MM.1S (cell line): ENCODE data around the gene MYOF.

ENCODE experiments used
- DNase-seq: peaks from one replicate; pipeline ENCODE4 v3.0.0-alpha.2; 2015
- H2AFZ ChIP-seq: fragments of 300-600 bp; sonication (generic); 2 replicates; pipeline ENCODE4 v1.6.0; 2016; ENCODE audit warnings: antibody characterized with exemption, low read length
- H3F3A ChIP-seq: fragments of 300-600 bp; sonication (generic); 2 replicates; pipeline ENCODE4 v1.6.1; 2016; ENCODE audit warnings: mild to moderate bottlenecking, antibody characterized with exemption, low read length, moderate library complexity, mixed read lengths; ENCODE audit not compliant: insufficient read depth
- H3K27ac ChIP-seq: fragments of 300-600 bp; sonication (generic); 2 replicates; pipeline ENCODE4 v1.5.1; 2016; ENCODE audit warnings: mild to moderate bottlenecking, low read length
- H3K27me3 ChIP-seq: fragments of 300-600 bp; sonication (generic); replicated peaks from 2 replicates; pipeline ENCODE4 v1.6.0; 2016; ENCODE audit warnings: low read length; ENCODE audit not compliant: insufficient read depth
- H3K36me3 ChIP-seq: fragments of 300-600 bp; sonication (generic); replicated peaks from 2 replicates; pipeline ENCODE4 v1.6.1; 2016; ENCODE audit warnings: mild to moderate bottlenecking, low read length, mixed read lengths; ENCODE audit not compliant: insufficient read depth
- H3K4me1 ChIP-seq: fragments of 300-600 bp; sonication (generic); 2 replicates; pipeline ENCODE4 v1.6.1; 2016; ENCODE audit warnings: low read length, mixed read lengths
- H3K4me2 ChIP-seq: fragments of 300-600 bp; sonication (generic); 2 replicates; pipeline ENCODE4 v1.6.0; 2016; ENCODE audit warnings: low read depth, low read length
- H3K4me3 ChIP-seq: fragments of 300-600 bp; sonication (generic); 2 replicates; pipeline ENCODE4 v1.5.1; 2016; ENCODE audit warnings: low read length, mixed read lengths
- H3K79me2 ChIP-seq: fragments of 300-600 bp; sonication (generic); 2 replicates; pipeline ENCODE4 v1.6.1; 2016; ENCODE audit warnings: mixed run types, low read length, mixed read lengths
- H3K9ac ChIP-seq: fragments of 300-600 bp; sonication (generic); 2 replicates; pipeline ENCODE4 v1.6.1; 2016; ENCODE audit warnings: low read length, mixed read lengths
- H3K9me2 ChIP-seq: fragments of 300-600 bp; sonication (generic); replicated peaks from 2 replicates; pipeline ENCODE4 v1.6.1; 2016; ENCODE audit warnings: mild to moderate bottlenecking, low read length, mixed read lengths; ENCODE audit not compliant: insufficient read depth
- H3K9me3 ChIP-seq: fragments of 300-600 bp; sonication (generic); replicated peaks from 2 replicates; pipeline ENCODE4 v1.6.1; 2016; ENCODE audit warnings: mild to moderate bottlenecking, low read length, mixed read lengths; ENCODE audit not compliant: insufficient read depth
- H4K20me1 ChIP-seq: fragments of 300-600 bp; sonication (generic); 2 replicates; pipeline ENCODE4 v1.6.1; 2016; ENCODE audit warnings: mild to moderate bottlenecking, low read length, moderate library complexity, mixed read lengths; ENCODE audit not compliant: insufficient read depth
- CTCF ChIP-seq: fragments of 300-600 bp; sonication (generic); IDR thresholded peaks from 2 replicates; pipeline ENCODE4 v1.5.1; 2016; ENCODE audit warnings: antibody characterized with exemption, low read length, mixed read lengths
- EZH2 ChIP-seq: fragments of 300-600 bp; sonication (generic); optimal IDR thresholded peaks from 2 replicates; pipeline ENCODE3; 2017; ENCODE audit warnings: low read depth, mild to moderate bottlenecking, antibody characterized with exemption, low read length, mixed read lengths
- EZH2phosphoT487 ChIP-seq: fragments of 300-600 bp; sonication (generic); IDR thresholded peaks from 2 replicates; pipeline ENCODE4 v1.6.1; 2018; ENCODE audit warnings: antibody characterized with exemption, low read length

The MYOF gene

GRCh38 chr10:93515071-93516005 is 33.2 kb upstream of the MYOF start:
- Histone ChIP-seq H3K9me2 (no peaks in the 10 kb centered on the region), H2AFZ (no peak overlapping the region), H3K4me1 (no peaks in the 10 kb centered on the region), H3K79me2 (no peaks in the 10 kb centered on the region), H3K4me3 (no peak overlapping the region), H3K4me2 (no peak overlapping the region), H3K36me3 (0 out of 2 replicates have a peak, but pooled peaks cover 4% of the 10 kb centered on the region), H3K27me3 (no peaks in the 10 kb centered on the region), H4K20me1 (no peaks in the 10 kb centered on the region), H3F3A (no peaks in the 10 kb centered on the region), H3K9me3 (no peaks in the 10 kb centered on the region), H3K27ac (no peak overlapping the region), H3K9ac (no peak overlapping the region)
- TF ChIP-seq CTCF (no peak), EZH2phosphoT487 (no peak), EZH2 (no peak)
- no peak for DNase-seq

GRCh38 chr10:93514521-93514920 is 32.4 kb upstream of the MYOF start:
- Histone ChIP-seq H3K4me1 (no peaks in the 10 kb centered on the region), H3K9me2 (no peaks in the 10 kb centered on the region), H3K79me2 (no peaks in the 10 kb centered on the region), H3K4me2 (no peak overlapping the region), H2AFZ (no peak overlapping the region), H3K9me3 (no peaks in the 10 kb centered on the region), H3K27me3 (no peaks in the 10 kb centered on the region), H3K4me3 (no peak overlapping the region), H4K20me1 (no peaks in the 10 kb centered on the region), H3K36me3 (0 out of 2 replicates have a peak, but pooled peaks cover 4% of the 10 kb centered on the region), H3K9ac (no peak overlapping the region), H3K27ac (no peak overlapping the region), H3F3A (no peaks in the 10 kb centered on the region)
- no peak for TF ChIP-seq EZH2
- no peak for TF ChIP-seq CTCF
- TF ChIP-seq EZH2phosphoT487, result no peak
- no peak for DNase-seq

GRCh38 chr10:93513091-93513490 is 31.0 kb upstream of the MYOF start:
- H4K20me1 ChIP-seq, result no peaks in the 10 kb centered on the region
- H3K27ac ChIP-seq, result no peak overlapping the region
- H3K4me1 ChIP-seq, result no peaks in the 10 kb centered on the region
- H3K4me3 ChIP-seq, result no peak overlapping the region
- H2AFZ ChIP-seq, result no peak overlapping the region
- H3K9ac ChIP-seq, result no peak overlapping the region
- no peaks in the 10 kb centered on the region for H3K27me3 ChIP-seq
- DNase-seq, result no peak
- no peaks in the 10 kb centered on the region for H3K36me3 ChIP-seq
- no peak for TF ChIP-seq CTCF
- TF ChIP-seq EZH2, result no peak
- TF ChIP-seq EZH2phosphoT487, result no peak
- H3K79me2 ChIP-seq, result no peaks in the 10 kb centered on the region
- H3K9me3 ChIP-seq, result no peaks in the 10 kb centered on the region
- no peaks in the 10 kb centered on the region for H3K9me2 ChIP-seq
- H3K4me2 ChIP-seq, result no peak overlapping the region
- H3F3A ChIP-seq, result no peaks in the 10 kb centered on the region
